ENCODE measurements around the gene DPH2. TPM values are rescaled to one million over a fixed set of nuclear protein-coding genes. Genes with fewer than 3 reads are reported as not detected.

The DPH2 gene, protein sequence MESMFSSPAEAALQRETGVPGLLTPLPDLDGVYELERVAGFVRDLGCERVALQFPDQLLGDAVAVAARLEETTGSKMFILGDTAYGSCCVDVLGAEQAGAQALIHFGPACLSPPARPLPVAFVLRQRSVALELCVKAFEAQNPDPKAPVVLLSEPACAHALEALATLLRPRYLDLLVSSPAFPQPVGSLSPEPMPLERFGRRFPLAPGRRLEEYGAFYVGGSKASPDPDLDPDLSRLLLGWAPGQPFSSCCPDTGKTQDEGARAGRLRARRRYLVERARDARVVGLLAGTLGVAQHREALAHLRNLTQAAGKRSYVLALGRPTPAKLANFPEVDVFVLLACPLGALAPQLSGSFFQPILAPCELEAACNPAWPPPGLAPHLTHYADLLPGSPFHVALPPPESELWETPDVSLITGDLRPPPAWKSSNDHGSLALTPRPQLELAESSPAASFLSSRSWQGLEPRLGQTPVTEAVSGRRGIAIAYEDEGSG
- 23.9 TPM for polyA plus RNA-seq (ENCODE audit: insufficient read length)
- long read RNA-seq, donor 1, partial matches to known transcripts = 13 of 16 reads
- long read RNA-seq, donor 1, other reads (novel, unspliced or antisense) = 0 of 16 reads
- long read RNA-seq, donor 2, partial matches to known transcripts = 0 of 5 reads
- long read RNA-seq, donor 2, other reads (novel, unspliced or antisense) = 0 of 5 reads
- long read RNA-seq, donor 3 = 0 reads
- long read RNA-seq, donor 4 = 0 reads
- long read RNA-seq, donor 5, transcript DPH2-201 (6 exons, 2,472 nt) = major isoform, 6 of 9 reads
- long read RNA-seq, donor 5, partial matches to known transcripts = 0 of 9 reads
- long read RNA-seq, donor 5, other reads (novel, unspliced or antisense) = 0 of 9 reads
- long read RNA-seq, donor 6, partial matches to known transcripts = 13 of 17 reads
- long read RNA-seq, donor 6, other reads (novel, unspliced or antisense) = 0 of 17 reads
- long read RNA-seq, donor 7, partial matches to known transcripts = 18 of 22 reads
- long read RNA-seq, donor 7, other reads (novel, unspliced or antisense) = 0 of 22 reads
- long read RNA-seq, donor 8, partial matches to known transcripts = 0 of 4 reads
- long read RNA-seq, donor 8, other reads (novel, unspliced or antisense) = 0 of 4 reads

DNA sequence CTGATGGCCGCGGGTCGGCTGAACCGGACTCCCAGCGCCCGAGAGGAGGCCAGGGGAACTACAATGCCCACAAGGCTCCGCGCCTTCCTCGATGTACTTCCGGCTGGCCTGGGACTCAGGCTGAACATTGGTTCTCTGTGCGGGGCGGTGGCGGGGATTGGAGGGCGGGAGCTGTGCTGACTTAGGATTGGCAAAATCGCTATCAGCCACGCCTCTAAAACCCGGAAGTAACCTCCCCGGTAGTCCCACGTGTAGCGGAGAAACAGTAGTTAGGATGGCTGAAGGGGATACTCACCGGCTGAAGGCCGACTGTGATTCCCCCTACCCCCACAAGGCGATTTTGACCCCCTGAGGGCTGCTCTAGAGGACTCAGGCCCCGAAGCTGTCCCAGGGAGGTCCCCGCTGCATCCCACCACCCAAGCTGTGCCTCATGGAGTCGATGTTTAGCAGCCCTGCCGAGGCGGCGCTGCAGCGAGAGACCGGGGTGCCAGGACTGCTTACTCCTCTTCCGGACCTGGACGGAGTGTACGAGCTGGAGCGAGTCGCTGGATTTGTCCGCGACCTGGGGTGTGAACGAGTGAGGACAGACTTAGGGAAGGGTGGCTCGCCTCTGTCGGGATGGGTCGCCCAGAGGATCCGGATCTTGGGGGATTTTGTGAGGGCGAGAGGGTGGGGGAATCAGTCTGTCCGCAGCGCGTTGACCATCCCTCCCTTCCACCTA lies at the start of gene DPH2:
TSS of gene DPH2 (plus strand) at position 265 of the 721 bp plus-strand sequence. CDS start at position 431, 166 bp downstream.
- peak; percentile 96 for DNase-seq

DNA sequence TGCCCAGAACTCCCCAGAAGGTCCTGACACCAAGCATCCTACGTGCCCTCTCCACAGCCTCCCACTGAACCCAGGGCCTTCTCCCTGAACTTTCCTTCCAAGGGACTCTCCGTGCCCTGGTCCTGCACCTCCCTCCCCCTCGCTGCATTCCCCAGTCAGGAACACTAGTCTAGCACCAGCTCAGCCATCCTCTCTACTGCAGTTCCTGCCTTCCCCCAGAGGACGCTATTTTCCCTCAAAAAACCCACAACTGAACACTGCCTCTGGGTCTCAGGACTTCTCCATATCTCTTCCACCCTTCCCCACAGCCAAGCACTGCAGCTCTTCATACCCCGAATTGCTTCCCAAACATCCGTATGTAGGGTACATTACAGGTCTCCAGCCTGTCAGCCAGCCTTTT lies 48.8 kb upstream of the DPH2 start:
- DNase-seq = no peak

DNA sequence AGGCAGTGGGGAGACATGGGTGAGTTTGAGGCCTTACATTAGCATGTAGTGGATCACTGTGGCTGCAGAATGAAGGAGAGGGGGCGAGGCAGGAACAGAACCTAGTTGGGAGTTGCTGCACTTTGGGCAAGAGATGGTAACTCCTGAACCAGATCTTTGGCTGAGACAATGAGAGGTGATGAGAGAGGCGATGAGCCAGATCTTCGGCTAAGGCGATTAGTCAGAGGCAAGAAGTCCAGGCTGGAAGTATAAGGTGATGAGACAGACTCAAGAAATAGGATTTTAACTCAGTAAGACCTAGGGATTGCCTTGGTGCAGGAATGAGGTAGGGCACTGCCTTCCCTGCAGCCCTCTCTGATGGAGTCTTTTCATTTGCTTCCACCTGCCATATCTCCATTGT lies 45.3 kb upstream of the DPH2 start:
- no peak for DNase-seq

DNA sequence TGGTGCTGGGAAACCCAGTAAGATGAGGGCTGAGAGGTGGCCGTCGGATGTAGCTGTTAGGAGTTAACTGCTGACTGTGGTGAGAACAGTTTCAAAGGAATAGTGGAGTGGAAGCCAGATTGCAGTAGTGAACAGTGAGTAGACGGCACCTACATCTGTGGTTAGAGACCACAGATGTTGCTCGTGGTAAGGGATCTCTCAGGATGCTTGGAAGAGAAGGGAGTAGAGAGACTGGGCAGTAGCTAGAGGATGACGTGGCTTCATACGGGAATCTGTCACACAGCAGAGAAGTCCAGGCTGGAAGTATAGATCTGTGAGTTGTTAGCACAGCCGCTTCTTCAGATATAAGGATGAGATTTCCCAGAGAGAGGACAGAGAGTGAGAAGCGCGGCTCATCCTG lies 44.0 kb upstream of the DPH2 start:
- DNase-seq = no peak

DNA sequence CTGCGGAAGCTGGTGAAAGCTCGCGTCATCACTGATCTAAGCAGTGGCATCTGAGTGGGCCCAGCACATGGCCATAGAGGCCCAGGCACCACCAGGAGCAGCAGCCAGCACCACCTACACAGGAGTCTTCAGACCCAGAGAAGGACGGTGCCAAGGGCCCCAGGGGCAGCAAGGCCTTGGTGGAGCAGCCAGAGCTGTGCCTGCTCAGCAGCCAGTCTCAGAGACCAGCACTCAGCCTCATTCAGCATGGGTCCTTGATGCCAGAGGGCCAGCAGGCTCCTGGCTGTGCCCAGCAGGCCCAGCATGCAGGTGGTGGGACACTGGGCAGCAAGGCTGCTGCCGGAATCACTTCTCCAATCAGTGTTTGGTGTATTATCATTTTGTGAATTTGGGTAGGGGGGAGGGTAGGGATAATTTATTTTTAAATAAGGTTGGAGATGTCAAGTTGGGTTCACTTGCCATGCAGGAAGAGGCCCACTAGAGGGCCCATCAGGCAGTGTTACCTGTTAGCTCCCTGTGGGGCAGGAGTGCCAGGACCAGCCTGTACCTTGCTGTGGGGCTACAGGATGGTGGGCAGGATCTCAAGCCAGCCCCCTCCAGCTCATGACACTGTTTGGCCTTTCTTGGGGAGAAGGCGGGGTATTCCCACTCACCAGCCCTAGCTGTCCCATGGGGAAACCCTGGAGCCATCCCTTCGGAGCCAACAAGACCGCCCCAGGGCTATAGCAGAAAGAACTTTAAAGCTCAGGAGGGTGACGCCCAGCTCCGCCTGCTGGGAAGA lies 39.5 kb upstream of the DPH2 start:
- DNase-seq = no peak

DNA sequence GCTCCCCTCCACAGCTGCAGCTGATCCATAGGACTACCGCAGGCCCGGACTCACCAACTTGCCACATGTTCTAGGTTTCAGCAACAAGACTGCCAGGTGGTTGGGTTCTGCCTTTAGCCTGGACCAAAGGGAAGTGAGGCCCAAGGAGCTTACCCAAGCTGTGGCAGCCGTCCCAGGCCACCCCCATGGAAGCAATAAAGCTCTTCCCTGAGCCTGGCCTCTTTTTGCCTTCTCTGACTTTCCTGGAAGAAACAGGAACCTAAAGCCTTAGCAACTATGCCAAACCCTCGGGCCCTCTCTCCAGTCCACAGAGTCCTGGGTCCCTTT lies 38.9 kb upstream of the DPH2 start:
- DNase-seq = no peak

DNA sequence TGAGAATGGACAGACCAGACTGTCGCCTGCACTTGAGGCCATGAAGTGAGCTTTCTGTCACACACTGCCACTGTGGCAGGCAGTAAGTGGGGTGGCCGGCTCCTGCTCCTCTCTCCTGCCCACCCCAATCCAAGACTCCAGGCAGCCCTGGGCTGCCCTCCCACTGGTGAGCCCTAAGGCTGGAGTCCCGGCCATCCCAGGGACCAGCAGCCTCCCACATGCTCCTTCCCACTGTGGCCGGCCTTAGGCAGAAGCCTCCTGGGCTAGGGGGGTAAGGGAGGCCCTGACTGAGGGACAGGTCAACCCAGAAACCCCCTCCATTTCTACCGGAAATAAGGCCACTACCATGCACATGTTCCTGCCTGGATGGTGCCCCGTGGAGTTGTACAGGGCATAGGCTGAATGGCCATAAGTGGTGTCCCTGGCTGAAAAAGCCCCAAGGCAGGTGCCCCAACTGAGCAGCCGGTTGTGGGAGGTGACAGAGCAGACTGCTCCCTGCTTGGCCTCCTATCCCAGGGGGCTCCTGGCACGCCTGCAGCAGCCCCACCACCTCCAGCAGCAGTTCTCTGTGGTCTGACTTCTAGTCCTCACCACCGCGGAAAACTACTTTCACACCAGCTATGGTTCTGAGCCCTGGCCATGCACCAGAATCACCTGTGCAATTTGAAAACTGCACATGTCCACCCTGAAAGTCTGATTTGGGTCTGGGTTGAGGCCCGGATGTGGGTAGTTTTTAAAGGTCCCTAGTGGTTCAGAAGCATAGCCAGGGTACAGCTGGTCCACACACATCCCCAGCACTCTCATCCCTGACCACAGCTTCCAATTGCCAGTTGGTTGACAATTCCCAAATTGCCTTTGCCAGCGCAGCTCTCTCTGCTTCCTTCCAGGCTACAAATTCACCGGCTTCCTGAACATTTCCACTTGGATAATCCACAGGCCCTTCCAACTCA lies 37.8 kb upstream of the DPH2 start:
- no peak for DNase-seq

DNA sequence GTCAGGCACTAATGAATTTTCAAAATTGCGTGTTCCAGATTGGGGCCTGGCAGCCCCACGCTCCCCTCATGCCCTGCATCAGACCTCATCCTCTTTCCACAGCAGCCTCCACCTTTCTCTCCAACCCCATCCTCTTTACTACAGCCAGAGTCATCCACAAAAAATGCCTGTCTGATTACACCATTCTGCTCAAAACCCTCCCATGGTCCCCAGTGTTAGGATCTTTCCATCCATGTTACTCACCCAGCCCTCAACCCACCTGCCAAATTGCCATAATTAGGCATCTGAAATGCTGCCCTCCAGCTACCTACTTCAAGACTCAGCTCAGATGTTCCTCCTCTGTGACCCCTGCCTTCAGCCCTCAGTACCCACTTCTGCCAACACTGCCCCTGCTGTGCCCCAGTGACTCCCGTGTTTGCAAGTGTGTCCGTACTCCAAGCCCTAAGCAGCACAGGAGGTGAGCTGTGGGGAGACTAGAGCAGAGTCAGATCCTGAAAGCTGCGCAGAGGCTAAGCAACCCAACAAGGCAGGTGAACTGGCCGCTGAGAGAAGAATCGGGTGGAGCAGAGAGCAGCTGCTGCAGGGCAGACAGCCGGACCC lies 36.9 kb upstream of the DPH2 start:
- DNase-seq = no peak

DNA sequence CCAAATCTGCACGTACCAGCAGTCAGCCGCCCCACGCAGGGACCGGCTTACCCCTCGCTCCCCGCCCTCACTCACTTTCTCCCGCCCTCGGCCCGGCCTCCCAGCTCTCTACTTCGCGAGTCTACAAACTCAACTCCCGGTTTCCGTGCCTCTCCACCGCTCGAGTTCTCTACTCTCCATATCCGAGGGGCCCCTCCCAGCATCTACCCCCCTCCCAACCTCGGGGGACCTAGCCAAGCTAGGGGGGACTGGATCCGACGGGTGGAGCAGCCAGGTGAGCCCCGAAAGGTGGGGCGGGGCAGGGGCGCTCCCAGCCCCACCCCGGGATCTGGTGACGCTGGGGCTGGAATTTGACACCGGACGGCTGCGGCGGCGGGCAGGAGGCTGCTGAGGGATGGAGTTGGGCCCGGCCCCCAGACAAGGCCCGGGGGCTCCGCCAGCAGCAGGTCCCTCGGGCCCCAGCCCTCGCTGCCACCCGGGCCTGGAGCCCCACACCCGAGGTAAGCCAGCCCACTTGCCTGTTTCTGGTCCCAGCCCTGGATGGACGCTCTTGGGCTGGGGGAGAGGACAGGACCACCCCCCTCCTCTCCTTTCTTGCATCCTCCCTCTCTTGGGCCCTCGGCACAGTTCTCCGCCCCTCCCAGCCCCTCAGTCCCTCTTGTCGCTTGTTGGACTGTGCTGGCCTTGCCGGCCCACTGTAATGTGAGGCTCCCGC lies 36.3 kb upstream of the DPH2 start, which contains the start of gene ARTN:
TSS of gene ARTN (plus strand) at position 416 of the 715 bp plus-strand sequence. CDS start 1,856 bp downstream, outside the sequence.
- no peak for DNase-seq

DNA sequence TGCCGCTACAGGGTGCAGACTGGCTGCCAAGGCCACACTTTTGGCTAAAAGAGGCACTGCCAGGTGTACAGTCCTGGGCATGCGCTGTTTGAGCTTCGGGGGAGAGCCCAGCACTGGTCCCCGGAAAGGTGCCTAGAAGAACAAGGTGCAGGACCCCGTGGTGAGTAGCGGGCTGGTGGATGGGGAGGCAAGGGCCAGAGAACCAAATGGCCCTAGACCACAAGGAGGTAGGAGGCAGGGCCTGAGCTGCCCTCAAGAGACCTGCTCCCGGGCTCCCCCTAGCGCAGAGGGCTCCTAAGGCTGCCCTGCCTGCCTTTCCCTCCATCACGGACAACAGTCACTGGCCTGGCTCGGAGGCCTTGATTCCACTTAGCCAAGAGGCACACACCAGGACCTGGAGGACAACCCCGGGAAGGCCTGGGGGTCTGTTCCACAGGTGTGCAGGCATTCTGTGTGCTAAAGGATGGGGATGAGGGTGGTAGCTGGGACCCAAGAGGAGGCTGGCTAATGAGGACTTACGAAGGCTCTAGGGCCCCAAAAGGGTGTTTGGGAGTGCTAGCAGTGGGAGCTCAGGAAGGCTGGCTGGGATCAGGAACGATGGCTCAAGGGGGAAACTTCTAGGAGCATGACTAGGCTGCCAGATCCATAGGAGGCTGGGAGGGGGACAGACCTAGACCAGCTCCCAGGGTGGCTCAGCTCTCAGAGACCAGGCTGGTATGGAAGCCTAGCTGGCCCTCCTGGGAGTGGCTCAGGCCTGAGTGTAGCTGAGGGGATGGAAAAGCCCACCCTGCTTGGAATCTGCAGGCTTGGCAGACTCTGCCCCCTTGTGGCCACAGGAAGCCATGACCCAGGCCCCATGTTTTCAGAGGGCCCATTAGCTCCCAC lies 35.5 kb upstream of the DPH2 start:
- no peak for DNase-seq

DNA sequence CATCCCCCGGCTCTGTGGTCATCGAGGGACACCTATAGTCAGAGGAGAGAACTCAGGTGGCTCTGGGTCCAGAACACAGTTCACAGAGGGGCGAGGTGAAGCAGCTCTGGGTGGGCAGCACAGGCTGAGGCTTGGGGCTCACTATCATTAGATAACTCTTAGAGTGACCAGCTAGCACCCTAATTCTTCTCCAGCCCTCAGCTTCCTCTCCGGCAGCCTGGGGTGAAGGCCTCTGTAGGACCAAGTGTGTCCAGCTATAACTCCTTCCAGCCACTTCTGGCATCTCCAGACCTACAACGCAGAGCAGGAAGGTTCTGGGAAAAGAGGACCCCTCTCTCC lies 34.9 kb upstream of the DPH2 start:
- DNase-seq = no peak

DNA sequence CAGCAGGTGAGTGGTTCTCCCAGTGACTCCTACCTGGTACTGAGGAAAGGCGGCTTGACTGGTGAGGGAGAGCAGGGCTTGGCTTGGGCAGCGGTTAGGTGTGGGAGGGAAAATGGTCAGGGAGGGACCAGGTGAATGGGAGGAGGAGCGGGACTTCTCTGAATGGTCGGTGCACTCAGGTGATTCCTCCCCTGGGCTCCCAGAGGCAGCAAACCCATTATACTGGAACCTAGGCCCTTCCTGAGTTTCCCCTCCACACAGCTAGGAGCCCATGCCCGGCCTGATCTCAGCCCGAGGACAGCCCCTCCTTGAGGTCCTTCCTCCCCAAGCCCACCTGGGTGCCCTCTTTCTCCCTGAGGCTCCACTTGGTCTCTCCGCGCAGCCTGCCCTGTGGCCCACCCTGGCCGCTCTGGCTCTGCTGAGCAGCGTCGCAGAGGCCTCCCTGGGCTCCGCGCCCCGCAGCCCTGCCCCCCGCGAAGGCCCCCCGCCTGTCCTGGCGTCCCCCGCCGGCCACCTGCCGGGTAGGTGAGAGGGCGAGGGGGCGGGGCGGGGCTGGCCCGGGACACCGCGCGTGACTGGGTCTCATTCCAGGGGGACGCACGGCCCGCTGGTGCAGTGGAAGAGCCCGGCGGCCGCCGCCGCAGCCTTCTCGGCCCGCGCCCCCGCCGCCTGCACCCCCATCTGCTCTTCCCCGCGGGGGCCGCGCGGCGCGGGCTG lies 33.9 kb upstream of the DPH2 start:
- DNase-seq = no peak

DNA sequence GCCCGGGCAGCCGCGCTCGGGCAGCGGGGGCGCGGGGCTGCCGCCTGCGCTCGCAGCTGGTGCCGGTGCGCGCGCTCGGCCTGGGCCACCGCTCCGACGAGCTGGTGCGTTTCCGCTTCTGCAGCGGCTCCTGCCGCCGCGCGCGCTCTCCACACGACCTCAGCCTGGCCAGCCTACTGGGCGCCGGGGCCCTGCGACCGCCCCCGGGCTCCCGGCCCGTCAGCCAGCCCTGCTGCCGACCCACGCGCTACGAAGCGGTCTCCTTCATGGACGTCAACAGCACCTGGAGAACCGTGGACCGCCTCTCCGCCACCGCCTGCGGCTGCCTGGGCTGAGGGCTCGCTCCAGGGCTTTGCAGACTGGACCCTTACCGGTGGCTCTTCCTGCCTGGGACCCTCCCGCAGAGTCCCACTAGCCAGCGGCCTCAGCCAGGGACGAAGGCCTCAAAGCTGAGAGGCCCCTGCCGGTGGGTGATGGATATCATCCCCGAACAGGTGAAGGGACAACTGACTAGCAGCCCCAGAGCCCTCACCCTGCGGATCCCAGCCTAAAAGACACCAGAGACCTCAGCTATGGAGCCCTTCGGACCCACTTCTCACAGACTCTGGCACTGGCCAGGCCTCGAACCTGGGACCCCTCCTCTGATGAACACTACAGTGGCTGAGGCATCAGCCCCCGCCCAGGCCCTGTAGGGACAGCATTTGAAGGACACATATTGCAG lies 33.2 kb upstream of the DPH2 start:
- DNase-seq = no peak

DNA sequence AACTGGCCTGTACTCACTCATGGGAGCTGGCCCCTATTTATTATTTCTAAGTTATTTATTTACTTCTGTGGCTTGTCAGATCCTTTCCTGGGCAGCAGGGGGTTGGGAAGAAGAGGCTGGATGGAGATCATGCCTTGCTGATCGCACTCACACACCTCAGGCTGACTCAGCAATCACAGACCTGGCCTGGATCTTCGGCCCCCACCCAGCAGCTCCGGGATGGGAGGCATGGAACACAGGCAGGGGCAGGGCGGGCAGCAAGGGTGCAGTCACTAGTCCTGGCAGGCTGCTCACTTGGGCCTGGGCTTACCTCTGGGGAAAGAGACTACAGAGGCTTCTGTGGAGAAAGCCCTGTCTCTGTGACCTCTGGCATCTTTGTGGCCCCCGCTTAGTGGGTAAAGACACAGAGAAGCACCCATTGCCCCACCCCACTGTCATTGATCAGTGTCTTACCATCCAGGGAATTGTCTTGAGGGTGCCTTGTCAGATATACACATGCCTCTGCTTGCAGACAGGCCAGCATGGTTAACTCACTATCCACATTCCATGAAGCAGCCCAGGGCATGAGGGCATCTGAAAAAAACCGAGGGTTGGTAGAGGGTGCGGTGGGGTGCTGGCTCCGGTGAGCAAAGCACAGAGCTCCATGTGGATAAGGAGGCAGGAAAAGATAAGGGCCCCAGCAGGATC lies 32.5 kb upstream of the DPH2 start:
- no peak for DNase-seq

DNA sequence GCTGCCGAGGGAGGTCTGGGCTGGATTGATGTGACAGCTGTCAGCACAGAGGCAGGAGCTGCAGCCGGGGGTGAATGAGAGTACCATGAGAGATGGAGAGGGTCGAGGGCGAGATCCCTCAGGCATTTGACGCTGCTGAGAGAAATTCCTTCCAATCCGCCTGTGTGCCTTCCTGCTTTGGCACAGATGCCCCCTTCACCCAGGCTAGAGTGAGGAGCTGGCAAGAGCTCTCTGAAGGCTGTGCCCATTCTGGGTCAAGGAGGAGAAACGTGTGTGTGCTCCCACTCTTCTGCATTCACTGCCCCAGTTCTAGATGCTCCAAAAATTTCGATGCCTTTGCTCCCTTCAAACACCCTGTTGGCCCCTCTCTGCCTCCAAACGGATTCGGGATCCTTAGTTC lies 31.4 kb upstream of the DPH2 start:
- DNase-seq = no peak

Data from left kidney (tissue), 8 donors.